ENCODE results near the gene IL27RA.

The IL27RA gene

DNA sequence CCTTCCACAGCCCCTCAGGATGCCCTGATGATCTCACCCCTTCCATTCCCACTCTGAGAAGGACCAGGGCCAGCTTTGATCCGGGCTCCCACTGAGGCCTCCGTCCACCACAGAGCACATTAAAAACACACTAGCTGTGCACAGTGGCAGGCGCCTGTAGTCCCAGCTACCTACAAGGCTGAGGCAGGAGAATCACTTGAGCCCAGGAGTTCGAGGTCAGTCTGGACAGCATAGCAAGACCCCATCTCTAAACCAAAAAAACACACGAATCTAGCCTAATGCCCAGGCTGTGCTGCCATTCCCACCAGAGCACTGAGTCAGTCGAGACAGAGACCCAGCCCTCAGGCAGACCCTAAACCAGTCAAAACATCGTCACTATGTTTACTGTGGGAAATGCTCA is 39.5 kb upstream of the IL27RA start:
- DNase-seq (ENCODE audit: low read depth in 1 of 2, low spot score in 1 of 2): no peak
- in situ Hi-C loops (cut with HindIII; ENCODE audit: low pct_unique_long_range_greater_than_20kb, low sequenced_read_pairs): no loop called here
- TF ChIP-seq JUND (IDR thresholded peaks at IDR 0.05; ENCODE audit: low read depth): no peak

DNA sequence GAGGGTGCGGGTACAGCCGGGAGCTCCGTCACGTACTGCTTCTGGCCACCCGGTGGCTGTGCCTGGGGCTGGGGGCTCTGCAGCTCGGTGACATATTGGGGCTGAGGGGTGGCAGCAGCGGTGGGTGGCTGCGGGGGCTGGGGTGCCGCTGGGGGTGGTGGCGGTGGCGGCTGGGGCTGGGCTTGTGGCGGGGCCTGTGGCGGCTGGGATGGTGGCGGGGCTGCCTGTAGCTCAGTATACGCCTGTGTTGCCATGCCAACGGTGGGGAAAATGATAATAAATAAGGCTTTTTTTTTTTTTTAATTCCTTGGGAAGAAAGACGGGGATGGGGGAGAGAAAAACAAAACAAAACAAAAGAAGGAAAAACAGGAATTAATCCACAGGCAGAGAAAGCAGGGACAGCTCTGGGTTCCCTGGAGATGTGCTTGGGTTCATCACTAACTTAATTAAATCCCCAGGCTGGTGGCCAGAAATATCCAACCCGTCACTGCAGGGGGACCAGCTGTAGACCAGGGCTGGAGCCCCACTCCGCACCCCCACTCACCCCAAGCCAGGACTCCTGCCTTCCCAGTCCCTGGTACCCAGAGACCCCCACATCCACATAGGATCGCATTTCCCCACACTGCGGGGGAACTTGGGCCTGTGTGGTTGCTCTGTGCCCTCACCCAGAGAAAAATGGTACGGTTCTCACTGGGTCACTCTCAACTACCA is 37.8 kb upstream of the IL27RA start:
- in situ Hi-C loops (cut with HindIII; ENCODE audit: low pct_unique_long_range_greater_than_20kb, low sequenced_read_pairs): no loop called here
- TF ChIP-seq JUND (IDR thresholded peaks at IDR 0.05; ENCODE audit: low read depth): no peak
- no peak for DNase-seq (ENCODE audit: low read depth in 1 of 2, low spot score in 1 of 2)

DNA sequence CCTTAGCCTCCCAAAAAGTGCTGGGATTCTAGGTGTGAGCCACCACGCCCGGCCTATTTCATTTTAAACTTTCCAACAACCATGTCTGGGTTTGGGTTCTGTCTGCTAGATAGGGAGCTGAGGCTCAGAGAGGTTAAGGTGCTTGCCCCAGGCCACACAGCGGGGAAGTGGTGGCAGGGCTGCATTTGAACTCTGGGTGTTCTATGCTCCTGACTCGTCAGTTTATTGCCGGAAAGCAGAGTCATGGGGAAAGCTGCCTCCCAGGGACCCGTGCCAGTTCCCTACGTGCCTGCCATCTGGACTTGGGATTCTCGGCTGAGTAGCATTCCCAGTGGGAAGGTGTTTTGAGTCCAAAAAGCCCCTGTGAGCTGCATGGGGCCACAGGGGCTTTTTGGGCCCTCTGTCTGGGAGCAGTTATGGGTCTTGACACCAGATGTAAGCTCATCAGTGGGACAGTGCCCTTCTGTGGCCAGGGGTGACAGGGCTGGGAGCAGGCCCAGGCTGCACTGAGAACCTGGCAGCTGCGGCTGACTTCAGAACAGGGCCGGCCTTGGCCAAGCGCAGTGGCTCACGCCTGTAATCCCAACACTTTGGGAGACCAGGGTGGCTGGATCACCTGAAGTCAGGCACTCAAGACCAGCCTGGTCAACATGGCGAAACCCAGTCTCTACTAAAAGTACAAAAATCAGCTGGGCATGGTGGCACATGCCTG is 36.4 kb upstream of the IL27RA start:
- no peak for TF ChIP-seq JUND (IDR thresholded peaks at IDR 0.05; ENCODE audit: low read depth)
- in situ Hi-C loops (cut with HindIII; ENCODE audit: low pct_unique_long_range_greater_than_20kb, low sequenced_read_pairs): no loop called here
- no peak for DNase-seq (ENCODE audit: low read depth in 1 of 2, low spot score in 1 of 2)

DNA sequence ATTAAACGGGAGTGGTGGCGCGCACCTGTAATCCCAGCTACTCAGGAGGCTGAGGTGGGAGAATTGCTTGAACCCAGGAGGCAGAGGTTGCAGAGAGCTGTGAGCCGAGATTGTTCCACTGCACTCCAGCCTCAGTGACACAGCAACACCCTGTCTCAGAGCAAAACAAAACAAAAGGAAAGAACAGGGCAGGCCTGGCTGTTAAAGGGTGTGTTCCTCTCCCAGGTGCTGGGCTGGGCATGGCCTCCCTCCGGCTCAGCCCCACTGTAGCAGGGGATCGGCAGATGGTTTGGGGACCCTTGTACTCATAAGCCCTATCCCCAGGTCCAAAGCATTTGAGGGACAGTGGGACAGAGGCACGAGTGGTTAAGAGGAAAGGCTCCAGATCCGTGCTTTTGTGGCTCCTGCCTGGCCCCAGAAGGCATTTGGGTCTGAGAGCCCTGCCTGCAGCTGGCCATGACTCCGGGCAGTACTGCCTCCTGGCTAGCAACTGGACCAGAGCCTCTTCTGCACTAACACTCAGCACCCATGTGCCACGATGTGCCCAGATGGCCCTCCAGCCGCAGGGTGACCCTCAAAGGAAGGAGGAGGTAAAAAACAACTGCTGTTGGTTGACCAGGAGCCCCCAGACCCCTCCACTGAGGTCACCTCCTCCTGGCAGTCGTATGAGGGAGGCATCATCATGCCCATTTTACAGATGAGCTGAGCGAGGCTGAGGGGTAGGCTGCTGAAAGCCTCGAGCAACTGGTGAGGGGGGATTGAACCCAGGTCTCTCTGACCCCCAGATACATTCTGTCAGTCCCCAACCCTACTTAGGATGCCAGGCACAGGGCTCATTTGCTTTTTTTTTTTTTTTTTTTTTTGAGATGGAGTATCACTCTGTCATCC is 35.4 kb upstream of the IL27RA start:
- TF ChIP-seq JUND (IDR thresholded peaks at IDR 0.05; ENCODE audit: low read depth): no peak
- in situ Hi-C loops (cut with HindIII; ENCODE audit: low pct_unique_long_range_greater_than_20kb, low sequenced_read_pairs): no loop called here
- DNase-seq (ENCODE audit: low read depth in 1 of 2, low spot score in 1 of 2): no peak

DNA sequence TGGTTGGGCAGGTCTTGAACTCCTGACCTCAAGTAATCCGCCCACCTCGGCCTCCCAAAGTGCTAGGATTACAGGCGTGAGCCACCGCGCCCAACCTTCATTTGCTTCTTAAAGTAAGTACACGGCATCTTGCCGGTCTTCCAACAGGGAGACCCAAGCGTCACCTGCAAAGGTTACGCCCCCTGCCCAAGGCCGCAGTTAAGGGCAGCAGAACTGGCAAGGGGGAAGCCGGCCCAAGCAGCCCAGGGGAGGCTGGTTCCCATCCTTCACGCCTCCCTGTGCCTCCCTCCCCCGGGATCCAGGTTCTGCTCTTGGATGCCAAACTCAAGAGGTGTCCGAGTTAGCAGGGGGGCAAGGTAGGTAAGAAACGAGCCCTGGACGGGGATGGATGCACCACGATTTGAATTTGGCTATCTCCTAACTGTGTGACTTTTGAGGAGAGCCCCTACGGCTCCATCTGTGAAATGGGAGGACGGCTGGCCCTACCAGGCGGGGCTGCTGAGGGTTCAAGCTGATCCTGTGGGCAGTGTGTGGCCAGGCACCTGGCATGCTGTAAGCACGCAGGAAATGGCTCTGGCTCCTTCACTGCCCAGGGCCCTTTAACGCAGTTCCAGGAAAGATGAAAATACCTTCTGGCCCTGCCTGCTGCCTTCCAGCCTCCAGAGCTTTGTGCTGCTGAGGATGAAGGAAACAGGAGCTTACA is 34.5 kb upstream of the IL27RA start:
- in situ Hi-C loops (cut with HindIII; ENCODE audit: low pct_unique_long_range_greater_than_20kb, low sequenced_read_pairs): no loop called here
- DNase-seq (ENCODE audit: low read depth in 1 of 2, low spot score in 1 of 2): no peak
- TF ChIP-seq JUND (IDR thresholded peaks at IDR 0.05; ENCODE audit: low read depth): no peak

DNA sequence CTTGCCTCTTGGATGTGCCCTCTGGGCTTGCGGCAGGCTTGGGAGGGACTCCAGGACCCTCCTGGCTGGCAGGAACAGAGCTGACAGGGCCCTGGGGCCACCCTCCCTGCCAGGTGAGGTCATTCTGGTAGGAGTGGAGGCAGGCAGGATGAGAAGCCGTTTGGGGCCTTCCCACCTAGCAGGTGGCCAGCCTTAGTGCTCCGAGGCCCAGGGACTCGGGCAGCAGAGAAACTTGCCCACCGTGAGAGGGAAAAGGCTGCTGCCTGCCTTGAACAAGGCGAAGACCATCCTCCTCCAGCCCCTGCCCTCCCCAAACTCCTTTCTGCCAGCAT is 34.0 kb upstream of the IL27RA start:
- in situ Hi-C loops (cut with HindIII; ENCODE audit: low pct_unique_long_range_greater_than_20kb, low sequenced_read_pairs): no loop called here
- TF ChIP-seq JUND (IDR thresholded peaks at IDR 0.05; ENCODE audit: low read depth): no peak
- DNase-seq (ENCODE audit: low read depth in 1 of 2, low spot score in 1 of 2): no peak

DNA sequence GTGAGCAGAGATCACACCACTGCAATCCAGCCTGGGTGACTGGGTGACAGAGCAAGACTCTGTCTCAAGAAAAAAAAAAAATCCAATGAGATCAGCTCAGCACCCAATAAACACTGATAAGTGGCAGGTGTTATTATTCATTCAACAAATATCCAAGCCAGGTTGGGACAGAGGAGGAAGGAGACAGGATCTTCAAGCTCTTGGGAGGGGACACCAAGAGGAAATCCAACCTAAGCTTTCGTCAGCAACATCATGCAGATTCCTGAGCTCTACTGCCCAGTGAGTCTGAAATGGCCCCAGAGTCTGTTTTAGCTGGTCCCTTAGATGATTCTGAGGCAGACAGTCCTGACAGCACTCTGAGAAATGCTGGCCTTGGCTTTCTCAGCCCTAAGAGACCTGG is 33.1 kb upstream of the IL27RA start:
- in situ Hi-C loops (cut with HindIII; ENCODE audit: low pct_unique_long_range_greater_than_20kb, low sequenced_read_pairs): no loop called here
- no peak for TF ChIP-seq JUND (IDR thresholded peaks at IDR 0.05; ENCODE audit: low read depth)
- DNase-seq (ENCODE audit: low read depth in 1 of 2, low spot score in 1 of 2): no peak

DNA sequence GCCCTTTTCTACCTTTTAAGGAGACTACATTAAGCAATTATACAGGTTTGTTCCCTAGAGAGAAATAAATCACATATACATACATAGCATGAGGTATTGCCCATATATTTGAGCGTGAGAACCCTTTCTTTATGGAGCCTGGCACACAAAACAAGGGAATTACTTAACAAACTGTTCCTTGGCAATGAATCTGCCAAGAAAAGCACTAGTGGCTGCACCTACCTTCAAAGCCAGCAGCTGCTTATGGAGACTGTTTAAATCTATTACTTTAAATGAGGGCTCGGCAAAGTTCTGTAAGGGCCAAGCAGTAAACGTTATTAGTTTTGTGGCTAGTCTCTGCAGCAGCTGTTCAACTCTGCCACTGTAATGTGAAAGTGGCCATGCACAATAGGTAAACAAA is 32.5 kb upstream of the IL27RA start:
- no peak for DNase-seq (ENCODE audit: low read depth in 1 of 2, low spot score in 1 of 2)
- in situ Hi-C loops (cut with HindIII; ENCODE audit: low pct_unique_long_range_greater_than_20kb, low sequenced_read_pairs): no loop called here
- TF ChIP-seq JUND (IDR thresholded peaks at IDR 0.05; ENCODE audit: low read depth): no peak

DNA sequence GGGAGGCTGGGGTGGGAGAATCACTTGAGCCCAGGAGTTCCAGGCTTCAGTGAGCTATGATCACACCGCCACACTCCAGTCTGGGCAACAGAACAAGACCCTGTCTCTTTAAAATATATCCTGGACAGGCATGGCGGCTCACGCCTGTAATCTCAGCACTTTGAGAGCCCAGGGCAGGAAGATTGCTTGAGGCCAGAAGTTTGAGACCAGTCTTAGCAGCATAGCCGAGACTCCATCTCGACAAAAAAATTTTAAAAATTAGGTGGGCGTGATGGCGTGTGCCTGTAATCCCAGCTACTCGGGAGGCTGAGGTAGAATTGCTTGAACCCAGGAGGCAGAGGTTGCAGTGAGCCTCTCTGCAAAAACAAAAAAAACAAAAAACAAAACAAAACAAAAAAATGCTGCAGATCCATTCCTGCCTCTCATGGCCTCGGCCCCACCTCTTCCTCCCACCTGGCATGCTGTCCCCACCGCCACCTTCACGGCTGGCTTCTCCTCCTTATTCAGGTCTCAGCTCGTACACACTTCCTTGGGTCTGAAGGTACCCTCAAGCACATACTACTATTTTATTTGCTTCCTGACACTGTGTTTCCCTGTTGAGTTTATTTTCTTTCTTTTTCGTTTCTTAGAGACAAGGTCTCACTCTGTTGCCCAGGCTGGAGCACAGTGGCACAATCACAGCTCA is 30.7 kb upstream of the IL27RA start:
- no peak for DNase-seq (ENCODE audit: low read depth in 1 of 2, low spot score in 1 of 2)
- no peak for TF ChIP-seq JUND (IDR thresholded peaks at IDR 0.05; ENCODE audit: low read depth)
- in situ Hi-C loops (cut with HindIII; ENCODE audit: low pct_unique_long_range_greater_than_20kb, low sequenced_read_pairs): no loop called here

DNA sequence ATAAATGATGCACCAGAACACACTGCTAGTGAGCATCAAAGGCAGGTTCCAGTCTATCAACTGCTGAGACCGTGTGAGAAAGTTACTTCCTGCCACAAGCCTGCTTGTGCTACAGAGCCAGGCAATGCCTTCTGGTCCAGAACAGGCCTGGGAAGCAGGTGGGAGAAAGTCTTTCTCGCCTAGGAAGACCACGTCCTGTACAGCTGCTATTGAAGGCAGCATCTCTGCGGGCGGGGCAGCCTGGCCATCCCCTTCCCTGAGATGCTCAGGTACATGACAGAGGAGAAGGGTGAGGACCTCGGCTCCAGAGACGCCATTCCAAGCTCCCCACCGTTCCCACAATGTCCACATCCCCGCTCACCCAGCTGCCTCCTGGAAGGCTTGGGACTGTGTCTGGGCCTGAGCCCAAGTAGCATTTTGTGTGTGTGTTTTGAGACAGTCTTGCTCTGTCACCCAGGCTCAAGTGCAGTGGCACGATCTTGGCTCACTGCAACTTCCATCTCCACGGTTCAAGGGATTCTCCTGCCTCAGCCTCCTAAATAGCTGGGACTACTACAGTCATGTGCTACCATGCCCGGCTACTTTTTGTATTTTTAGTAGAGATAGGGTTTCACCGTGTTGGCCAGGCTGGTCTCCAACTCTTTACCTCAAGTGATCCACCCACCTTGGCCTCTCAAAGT is 28.9 kb upstream of the IL27RA start:
- in situ Hi-C loops (cut with HindIII; ENCODE audit: low pct_unique_long_range_greater_than_20kb, low sequenced_read_pairs): no loop called here
- no peak for TF ChIP-seq JUND (IDR thresholded peaks at IDR 0.05; ENCODE audit: low read depth)

DNA sequence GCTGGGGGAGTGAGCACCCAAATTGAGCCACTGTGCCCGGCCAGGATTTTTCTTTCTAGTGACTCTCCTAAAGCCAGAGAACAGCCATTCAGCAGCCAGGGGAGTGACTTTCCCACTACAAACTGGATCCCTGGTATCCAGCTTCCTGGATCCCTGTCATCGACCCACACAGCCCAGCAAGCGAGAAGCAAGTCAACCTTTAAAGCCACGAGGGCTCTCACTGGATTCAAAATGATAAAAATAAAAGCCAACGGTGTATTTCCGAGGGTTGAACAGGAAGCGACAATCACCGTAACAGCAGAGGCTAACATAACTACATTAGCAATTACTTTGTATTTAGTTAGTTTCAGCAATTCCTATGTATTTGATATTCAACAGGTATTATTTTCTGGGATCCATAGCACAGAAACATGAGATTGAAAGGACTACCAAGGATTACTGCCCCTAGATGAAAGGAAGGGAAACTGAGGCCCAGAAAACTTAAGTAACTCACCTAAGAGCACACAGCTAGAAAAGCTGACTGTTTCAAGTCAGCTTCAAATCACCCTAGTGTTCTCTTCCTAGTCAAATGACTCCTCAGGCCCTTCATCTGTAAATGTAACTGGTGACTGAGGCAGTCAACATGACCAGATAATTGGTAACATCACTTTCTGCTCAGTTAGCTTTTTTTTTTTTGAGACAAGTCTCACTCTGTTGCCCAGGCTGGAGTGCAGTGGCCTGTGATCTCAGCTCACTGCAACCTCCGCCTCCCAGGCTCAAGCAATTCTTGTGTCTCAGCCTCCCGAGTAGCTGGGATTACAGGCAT is 28.1 kb upstream of the IL27RA start:
- in situ Hi-C loops (cut with HindIII; ENCODE audit: low pct_unique_long_range_greater_than_20kb, low sequenced_read_pairs): no loop called here
- no peak for TF ChIP-seq JUND (IDR thresholded peaks at IDR 0.05; ENCODE audit: low read depth)
- DNase-seq (ENCODE audit: low read depth in 1 of 2, low spot score in 1 of 2): no peak

More for the DNA sequence above, 28.9 kb upstream of the IL27RA start:
- no peak for DNase-seq (ENCODE audit: low read depth in 1 of 2, low spot score in 1 of 2)
